Body of pancreas (tissue), 4 donors: ENCODE measurements around the gene KRT72.

Experiments used
- CTCF ChIP-seq, 7 experiments: fragments of 450-650 bp in 4 of 7; fragments of 200-600 bp in 3 of 7; sonication (generic) in 3 of 7; IDR thresholded peaks; one replicate each; pipeline ENCODE4 v1.5.1; 2016 to 2019; ENCODE audit warnings: antibody characterized with exemption in 7 of 7
- POLR2A ChIP-seq, 3 donors: fragments of 450-650 bp; IDR thresholded peaks; one replicate each; pipeline ENCODE4 v1.6.1; 2016; ENCODE audit warnings: antibody characterized with exemption in 3 of 3, mild to moderate bottlenecking in 2 of 3

- no peak for TF ChIP-seq CTCF (IDR thresholded peaks at IDR 0.05)
- TF ChIP-seq POLR2A (IDR thresholded peaks at IDR 0.05): no peak
Observed at GRCh38 chr12:52584156-52584682, 17.0 kb downstream of the KRT72 start.
